K562 (cell line): ENCODE measurements around the gene DKKL1. TPM values are rescaled to one million over a fixed set of nuclear protein-coding genes. Genes with fewer than 3 reads are reported as not detected.

Source experiments
- ARID1B ChIP-seq: fragments of 450-650 bp; IDR thresholded peaks from 2 replicates; pipeline ENCODE4 v1.6.1; 2016; ENCODE audit warnings: antibody characterized with exemption, mild to moderate bottlenecking, inconsistent platforms
- BRD4 ChIP-seq: fragments of 200-600 bp; sonication (generic); IDR thresholded peaks from 2 replicates; pipeline ENCODE4 v1.6.1; 2017; ENCODE audit warnings: inconsistent platforms
- CBX3 ChIP-seq, 2 experiments: IDR thresholded peaks; 1 replicate in 1 of 2; 2 replicates in 1 of 2; pipeline ENCODE4 v1.6.1; 2012; ENCODE audit warnings: inconsistent platforms in 2 of 2, low read length in 2 of 2, borderline replicate concordance in 1 of 2, control low read depth in 1 of 2
- CBX8 ChIP-seq: fragments of 200-600 bp; sonication (generic); IDR thresholded peaks from 2 replicates; pipeline ENCODE4 v1.6.1; 2012; ENCODE audit warnings: borderline replicate concordance, mixed run types, low read depth, mild to moderate bottlenecking, moderate library complexity, mixed read lengths, low read length, control low read depth, inconsistent platforms; ENCODE audit not compliant: poor library complexity, severe bottlenecking; ENCODE audit errors: extremely low read depth
- DPF2 ChIP-seq: fragments of 450-650 bp; IDR thresholded peaks from 2 replicates; pipeline ENCODE4 v1.6.1; 2016
- HMGXB4 ChIP-seq: sonication (generic); formaldehyde crosslinking; IDR thresholded peaks from 2 replicates; pipeline ENCODE4 v1.8.1; 2023; ENCODE audit warnings: mild to moderate bottlenecking, missing genetic modification reagents
- HNRNPLL ChIP-seq: fragments of 200-400 bp; formaldehyde crosslinking; IDR thresholded peaks from 2 replicates; pipeline ENCODE4 v1.6.1; 2017; ENCODE audit warnings: low read length, low read depth, mild to moderate bottlenecking; ENCODE audit not compliant: poor library complexity, severe bottlenecking
- MAX ChIP-seq: sonication (generic); formaldehyde crosslinking; IDR thresholded peaks from 2 replicates; pipeline ENCODE4 v1.9.0; 2022; ENCODE audit warnings: mild to moderate bottlenecking, missing genetic modification reagents
- MBD1 ChIP-seq: fragments of 250-450 bp; sonication (Bioruptor Pico); IDR thresholded peaks from 2 replicates; pipeline ENCODE4 v1.8.0; 2022; ENCODE audit warnings: inconsistent platforms
- MCM7 ChIP-seq, 2 experiments: fragments of 450-650 bp; IDR thresholded peaks; 2 replicates each; pipeline ENCODE4 v1.6.1; 2016 to 2018
- MTF1 ChIP-seq: fragments of 250-450 bp; sonication (Bioruptor Pico); IDR thresholded peaks from 2 replicates; pipeline ENCODE4 v1.9.0; 2021; ENCODE audit warnings: moderate library complexity, mild to moderate bottlenecking, inconsistent platforms, borderline replicate concordance
- NKRF ChIP-seq: fragments of 450-650 bp; IDR thresholded peaks from 2 replicates; pipeline ENCODE4 v1.6.1; 2016; ENCODE audit warnings: borderline replicate concordance
- NUFIP1 ChIP-seq: fragments of 450-650 bp; IDR thresholded peaks from 2 replicates; pipeline ENCODE4 v1.6.1; 2018; ENCODE audit not compliant: partially characterized antibody
- SMAD4 ChIP-seq: fragments of 250-450 bp; sonication (Bioruptor Pico); conservative IDR thresholded peaks from 2 replicates; pipeline ENCODE4 v1.8.0; 2021; ENCODE audit warnings: inconsistent platforms, mild to moderate bottlenecking, moderate library complexity
- SMARCB1 ChIP-seq: IDR thresholded peaks from 2 replicates; pipeline ENCODE4 v1.6.1; 2011; ENCODE audit warnings: improper control_type of control experiment, low read depth; ENCODE audit not compliant: insufficient read length
- SRSF9 ChIP-seq: fragments of 200-400 bp; formaldehyde crosslinking; IDR thresholded peaks from 2 replicates; pipeline ENCODE4 v1.6.1; 2017; ENCODE audit warnings: low read depth, low read length, borderline replicate concordance
- TCF7 ChIP-seq: sonication (generic); IDR thresholded peaks from 2 replicates; pipeline ENCODE4 v1.6.1; 2016; ENCODE audit warnings: antibody characterized with exemption, borderline replicate concordance
- XRCC5 ChIP-seq: fragments of 200-400 bp; formaldehyde crosslinking; IDR thresholded peaks from 2 replicates; pipeline ENCODE4 v1.6.1; 2017; ENCODE audit warnings: low read depth, mild to moderate bottlenecking, low read length
- ZEB2 ChIP-seq: fragments of 450-650 bp; IDR thresholded peaks from 2 replicates; pipeline ENCODE4 v1.6.1; 2016
- ZNF12 ChIP-seq: sonication (generic); formaldehyde crosslinking; IDR thresholded peaks from 2 replicates; pipeline ENCODE4 v1.4.0; 2020; ENCODE audit warnings: mild to moderate bottlenecking, missing genetic modification reagents
- ZNF384 ChIP-seq: IDR thresholded peaks from 2 replicates; pipeline ENCODE4 v1.6.1; 2012; ENCODE audit warnings: low read depth, low read length, improper control_type of control experiment
- ZNF696 ChIP-seq: fragments of 250-450 bp; sonication (Bioruptor Pico); conservative IDR thresholded peaks from 2 replicates; pipeline ENCODE4 v1.4.0; 2020; ENCODE audit warnings: mild to moderate bottlenecking, moderate library complexity
- ZNF75A ChIP-seq: fragments of 450-650 bp; formaldehyde crosslinking; IDR thresholded peaks from 2 replicates; pipeline ENCODE4 v1.4.0; 2020; ENCODE audit warnings: mild to moderate bottlenecking
- ZNF76 ChIP-seq: fragments of 250-450 bp; sonication (Bioruptor Pico); IDR thresholded peaks from 2 replicates; pipeline ENCODE4 v1.4.0; 2020; ENCODE audit warnings: mild to moderate bottlenecking, moderate library complexity, borderline replicate concordance
- polyA plus RNA-seq, 8 experiments: library from polyadenylated mRNA; depleted of rRNA in 4 of 8; stranded (reverse) in 5 of 8; unstranded in 3 of 8; fragments of >200 nt; fragmentation: Nextera tagmentation in 2 of 8; fragmentation: Illumina TruSeq in 1 of 8; extraction: Ambion mirVana in 2 of 8; extraction: Trizol in 1 of 8; gene quantifications; 2 replicates each; pipeline versions ENCODE4 v1.2.1 to v1.2.3, GENCODE V29; 2011 to 2014; ENCODE audit warnings: inconsistent platforms in 1 of 8, missing spikeins in 1 of 8
- total RNA-seq, 7 experiments: library from RNA; depleted of rRNA in 6 of 7; stranded (reverse); fragments of >200 nt in 6 of 7; fragmentation: Illumina TruSeq in 2 of 7; extraction: Trizol in 2 of 7; gene quantifications; 2 replicates each; pipeline versions ENCODE4 v1.2.1 to v1.2.3, GENCODE V29; 2011 to 2021; ENCODE audit warnings: low replicate concordance in 1 of 7

The DKKL1 gene
- total and polyA plus RNA-seq, 9 of the 15 experiments (the other 6 are each of a cell fraction or from before 2014, with no cell fraction given) = 0.15 to 1.7 (median 0.52) TPM

GRCh38 chr19:49335071-49335783 lies 28.4 kb upstream of the DKKL1 start, which contains the start of gene CD37 (continued):
- TF ChIP-seq CBX3 (IDR thresholded peaks at IDR 0.05; ENCODE audit: borderline replicate concordance in 1 of 2, low read length in 2 of 2) (no peak), MTF1 (CRISPR knock-in tag) (no peak), BRD4 (no peak), ZNF12 (CRISPR knock-in tag) (no peak), MCM7 (IDR thresholded peaks at IDR 0.05) (no peak), ZNF75A (no peak), ARID1B (no peak), MAX (CRISPR knock-in tag) (peak; percentile 25; the same call in 1 of the 2 replicates), ZNF384 (no peak), SMARCB1 (peak; percentile 82), XRCC5 (no peak), DPF2 (0 out of 2 replicates have a peak, but pooled peaks have one; percentile 29), HMGXB4 (CRISPR knock-in tag) (no peak), MBD1 (CRISPR knock-in tag) (no peak), ZEB2 (0 out of 2 replicates have a peak, but pooled peaks have one; percentile 50), NUFIP1 (no peak), ZNF696 (no peak), CBX8 (no peak), NKRF (no peak), ZNF76 (CRISPR knock-in tag) (no peak), SRSF9 (no peak), HNRNPLL (no peak), SMAD4 (CRISPR knock-in tag) (peak; percentile 44; the same call in 1 of the 2 replicates), TCF7 (no peak)
